Tibial artery (tissue), 4 donors: ENCODE measurements around the gene NUP62.
"Not testable (repeated sequence)": the region's sequence is repeated elsewhere in the genome, so short reads cannot be mapped to it uniquely, and the experiment has no call there.

Experiments
- DNase-seq, 2 donors: peaks; one replicate each; pipeline ENCODE4 v3.0.0-alpha.2; 2019
- H3K27ac ChIP-seq, 2 donors: fragments of 200-600 bp; sonication (generic) in 1 of 2; 1 replicate in 1 of 2; 2 replicates in 1 of 2; pipeline ENCODE4 v1.5.1; 2018 to 2019; ENCODE audit warnings: mild to moderate bottlenecking in 1 of 2
- H3K27me3 ChIP-seq, 2 donors: fragments of 200-600 bp; sonication (generic) in 1 of 2; one replicate each; pipeline versions ENCODE4 v1.5.1 to v1.6.0; 2016 to 2019
- H3K36me3 ChIP-seq, 3 donors: fragments of 200-600 bp; sonication (generic) in 2 of 3; one replicate each; pipeline ENCODE4 v1.5.1; 2016 to 2019; ENCODE audit warnings: mild to moderate bottlenecking in 2 of 3
- H3K4me1 ChIP-seq, 4 donors: fragments of 200-600 bp; sonication (generic) in 2 of 4; 1 replicate in 3 of 4; 2 replicates in 1 of 4; pipeline ENCODE4 v1.5.1; 2016 to 2019
- H3K4me3 ChIP-seq, 2 donors: fragments of 200-600 bp; sonication (generic) in 1 of 2; 1 replicate in 1 of 2; 2 replicates in 1 of 2; pipeline ENCODE4 v1.5.1; 2018 to 2019; ENCODE audit warnings: mild to moderate bottlenecking in 2 of 2
- H3K9me3 ChIP-seq, 3 donors: fragments of 200-600 bp; sonication (generic) in 1 of 3; one replicate each; pipeline ENCODE4 v1.5.1; 2016 to 2019
- intact Hi-C: fragments of 100-400 bp; cut with DNase I; formaldehyde crosslinking; loops from one replicate; pipeline ENCODE4 v1.15.0; 2023; ENCODE audit warnings: low total_unique reads
- TF ChIP-seq, protein P1 (sequence below), 2 experiments: fragments of 200-600 bp in 1 of 2; fragments of 450-650 bp in 1 of 2; IDR thresholded peaks; one replicate each; pipeline ENCODE4 v1.5.1; 2017 to 2019; ENCODE audit warnings: antibody characterized with exemption in 2 of 2, mild to moderate bottlenecking in 1 of 2, moderate library complexity in 1 of 2

Gene NUP62

DNA sequence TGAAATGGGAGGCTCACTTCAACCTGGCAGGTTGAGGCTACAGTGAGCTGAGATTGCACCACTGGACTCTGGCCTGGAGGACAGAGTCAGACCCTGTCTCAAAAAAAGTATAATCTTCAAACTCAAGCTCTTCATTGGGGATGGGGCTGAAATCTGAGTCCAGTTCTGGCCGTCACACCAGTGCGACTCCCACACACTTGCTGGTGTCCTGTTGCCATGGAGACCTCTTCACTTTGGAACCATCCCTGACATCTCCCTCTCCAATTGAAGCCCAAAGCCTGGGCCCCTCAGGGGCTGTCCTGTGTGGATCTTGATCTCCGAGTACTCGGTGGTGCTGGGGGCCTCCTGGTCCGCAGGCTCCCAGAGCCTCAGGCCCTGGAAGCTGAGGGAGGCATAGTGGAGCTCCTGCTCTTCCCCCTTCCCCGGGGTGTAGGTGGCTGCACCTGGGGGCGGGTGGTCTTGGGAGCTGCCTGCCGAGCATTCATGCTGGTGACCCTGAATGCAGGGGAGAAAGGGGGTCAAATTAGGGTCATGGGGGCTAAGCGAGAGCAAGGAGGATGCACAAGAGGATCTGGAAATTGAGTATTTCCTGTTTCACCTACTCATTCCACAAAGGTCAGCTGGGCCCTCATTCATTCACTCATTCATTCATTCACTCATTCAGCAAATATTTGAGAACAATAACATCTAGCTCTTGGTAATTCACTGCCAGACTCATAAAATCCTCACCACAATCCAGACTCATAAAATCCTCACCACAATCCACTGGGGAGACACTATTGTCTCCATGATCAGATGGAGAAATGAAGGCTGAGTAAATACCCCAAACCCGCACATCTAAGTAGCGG is 20.7 kb upstream of the NUP62 start:
- Histone ChIP-seq H3K27ac (no peak overlapping the region), H3K4me3 (no peak overlapping the region), H3K9me3 (no peaks in the 10 kb centered on the region), H3K4me1 (peaks cover 0 to 30% (median 14%) of the 10 kb centered on the region in 4 donors), H3K36me3 (no peaks in the 10 kb centered on the region), H3K27me3 (peaks cover 0 to 29% of the 10 kb centered on the region in 2 donors)
- intact Hi-C loops: no loop called here
- DNase-seq: no peak
- TF ChIP-seq, protein P1, sequence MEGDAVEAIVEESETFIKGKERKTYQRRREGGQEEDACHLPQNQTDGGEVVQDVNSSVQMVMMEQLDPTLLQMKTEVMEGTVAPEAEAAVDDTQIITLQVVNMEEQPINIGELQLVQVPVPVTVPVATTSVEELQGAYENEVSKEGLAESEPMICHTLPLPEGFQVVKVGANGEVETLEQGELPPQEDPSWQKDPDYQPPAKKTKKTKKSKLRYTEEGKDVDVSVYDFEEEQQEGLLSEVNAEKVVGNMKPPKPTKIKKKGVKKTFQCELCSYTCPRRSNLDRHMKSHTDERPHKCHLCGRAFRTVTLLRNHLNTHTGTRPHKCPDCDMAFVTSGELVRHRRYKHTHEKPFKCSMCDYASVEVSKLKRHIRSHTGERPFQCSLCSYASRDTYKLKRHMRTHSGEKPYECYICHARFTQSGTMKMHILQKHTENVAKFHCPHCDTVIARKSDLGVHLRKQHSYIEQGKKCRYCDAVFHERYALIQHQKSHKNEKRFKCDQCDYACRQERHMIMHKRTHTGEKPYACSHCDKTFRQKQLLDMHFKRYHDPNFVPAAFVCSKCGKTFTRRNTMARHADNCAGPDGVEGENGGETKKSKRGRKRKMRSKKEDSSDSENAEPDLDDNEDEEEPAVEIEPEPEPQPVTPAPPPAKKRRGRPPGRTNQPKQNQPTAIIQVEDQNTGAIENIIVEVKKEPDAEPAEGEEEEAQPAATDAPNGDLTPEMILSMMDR (IDR thresholded peaks at IDR 0.05): no peak

DNA sequence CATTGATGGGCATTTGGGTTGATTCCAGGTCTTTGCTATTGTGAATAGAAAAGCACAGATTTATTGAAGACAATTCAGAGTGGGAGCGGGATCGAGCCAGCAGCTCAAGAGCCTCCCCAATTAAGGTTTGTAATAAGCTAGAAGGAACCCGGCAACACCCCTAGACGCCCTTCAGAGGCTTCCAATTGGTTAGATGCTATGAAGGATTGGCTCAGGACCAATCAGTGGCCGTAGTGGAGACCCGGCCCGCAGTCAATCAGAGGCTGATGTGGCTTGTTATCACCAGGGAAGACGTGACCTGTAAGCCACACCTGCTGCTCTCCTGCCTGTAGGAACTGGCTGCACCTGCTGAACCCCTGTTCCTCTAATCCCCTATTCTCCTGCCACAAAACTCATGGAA is 17.1 kb upstream of the NUP62 start:
- TF ChIP-seq, protein P1 (IDR thresholded peaks at IDR 0.05): no peak
- DNase-seq: no peak
- no peaks in the 10 kb centered on the region for H3K9me3 ChIP-seq
- H3K4me3 ChIP-seq: no peak overlapping the region
- peaks cover 0 to 32% of the 10 kb centered on the region in 2 donors for H3K27me3 ChIP-seq
- peaks cover 0 to 2% (median 0%) of the 10 kb centered on the region in 4 donors for H3K4me1 ChIP-seq
- H3K36me3 ChIP-seq: no peaks in the 10 kb centered on the region
- intact Hi-C loops: no loop called here
- no peak overlapping the region for H3K27ac ChIP-seq

DNA sequence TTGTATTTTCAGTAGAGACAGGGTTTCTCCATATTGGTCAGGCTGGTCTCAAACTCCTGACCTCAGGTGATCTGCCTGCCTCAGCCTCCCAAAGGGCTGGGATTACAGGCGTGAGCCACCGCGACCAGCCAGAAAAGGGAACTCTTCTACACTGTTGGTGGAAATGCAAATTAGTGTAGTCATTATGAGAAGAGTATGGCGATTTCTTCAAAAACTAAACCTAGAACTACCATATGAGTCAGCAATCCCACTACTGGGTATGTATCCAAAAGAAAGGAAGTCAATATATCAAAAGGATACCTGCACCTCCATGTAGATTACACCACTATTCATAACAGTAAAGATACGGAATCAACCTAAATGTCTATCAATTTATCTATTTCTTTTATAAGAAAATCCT is 15.3 kb upstream of the NUP62 start:
- DNase-seq, H3K4me1 ChIP-seq, H3K36me3 ChIP-seq, H3K4me3 ChIP-seq, H3K9me3 ChIP-seq, intact Hi-C loops, H3K27ac ChIP-seq: not testable (repeated sequence)
- peaks cover 0 to 29% of the 10 kb centered on the region in 2 donors for H3K27me3 ChIP-seq

GRCh38 chr19:49940482-49940791 is 11.1 kb upstream of the NUP62 start:
- intact Hi-C loops: no loop called here
- TF ChIP-seq, protein P1 (IDR thresholded peaks at IDR 0.05): no peak
- no peak for DNase-seq
- H3K9me3 ChIP-seq: no peaks in the 10 kb centered on the region
- no peak overlapping the region for H3K4me3 ChIP-seq
- H3K4me1 ChIP-seq: peaks cover 0 to 9% (median 4%) of the 10 kb centered on the region in 4 donors
- no peaks in the 10 kb centered on the region for H3K36me3 ChIP-seq
- peaks cover 0 to 14% of the 10 kb centered on the region in 2 donors for H3K27me3 ChIP-seq
- no peak overlapping the region for H3K27ac ChIP-seq

- Histone ChIP-seq H3K4me1 (peaks cover 0 to 9% (median 4%) of the 10 kb centered on the region in 4 donors), H3K27me3 (peaks cover 0 to 14% of the 10 kb centered on the region in 2 donors), H3K36me3 (no peaks in the 10 kb centered on the region), H3K4me3 (no peak overlapping the region), H3K9me3 (no peaks in the 10 kb centered on the region), H3K27ac (no peak overlapping the region)
- TF ChIP-seq, protein P1 (IDR thresholded peaks at IDR 0.05): no peak
- no peak for DNase-seq
- intact Hi-C loops: loop anchor here (5.0 to 10.0 kb wide), 2 partner anchors 42 to 195 kb away; no protein-coding TSS in a partner anchor
These were observed 10.6 kb upstream of the NUP62 start for GRCh38 chr19:49939721-49940481.

DNA sequence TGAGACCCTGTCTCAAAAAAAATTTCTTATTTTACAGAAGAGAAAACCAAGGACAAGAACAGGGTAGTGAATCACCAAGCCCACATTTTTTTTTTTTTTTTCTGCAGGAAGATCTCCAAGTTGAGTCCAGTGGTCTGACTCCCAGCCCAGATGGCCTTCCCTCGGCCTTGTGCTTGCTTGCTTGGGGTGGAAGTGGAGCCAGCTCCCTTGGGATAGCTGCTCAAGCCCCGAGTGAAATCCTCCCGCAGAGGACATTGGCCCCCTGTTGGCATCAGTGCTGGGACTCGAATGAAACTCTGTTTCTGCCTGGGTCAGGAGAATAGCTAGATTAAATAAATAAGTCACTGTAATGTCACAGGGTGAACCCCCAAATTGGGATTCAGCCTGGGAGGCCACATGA is 9.4 kb upstream of the NUP62 start:
- H3K9me3 ChIP-seq: no peaks in the 10 kb centered on the region
- no peak overlapping the region for H3K4me3 ChIP-seq
- no peak for DNase-seq
- peaks cover 0 to 14% of the 10 kb centered on the region in 2 donors for H3K27me3 ChIP-seq
- H3K36me3 ChIP-seq: no peaks in the 10 kb centered on the region
- peaks cover 0 to 9% (median 4%) of the 10 kb centered on the region in 4 donors for H3K4me1 ChIP-seq
- TF ChIP-seq, protein P1 (IDR thresholded peaks at IDR 0.05): no peak
- no peak overlapping the region for H3K27ac ChIP-seq
- intact Hi-C loops: loop anchor here (5.0 to 10.0 kb wide), 2 partner anchors 44 to 196 kb away; no protein-coding TSS in a partner anchor
